ENCODE data around the gene HLCS.

DNA sequence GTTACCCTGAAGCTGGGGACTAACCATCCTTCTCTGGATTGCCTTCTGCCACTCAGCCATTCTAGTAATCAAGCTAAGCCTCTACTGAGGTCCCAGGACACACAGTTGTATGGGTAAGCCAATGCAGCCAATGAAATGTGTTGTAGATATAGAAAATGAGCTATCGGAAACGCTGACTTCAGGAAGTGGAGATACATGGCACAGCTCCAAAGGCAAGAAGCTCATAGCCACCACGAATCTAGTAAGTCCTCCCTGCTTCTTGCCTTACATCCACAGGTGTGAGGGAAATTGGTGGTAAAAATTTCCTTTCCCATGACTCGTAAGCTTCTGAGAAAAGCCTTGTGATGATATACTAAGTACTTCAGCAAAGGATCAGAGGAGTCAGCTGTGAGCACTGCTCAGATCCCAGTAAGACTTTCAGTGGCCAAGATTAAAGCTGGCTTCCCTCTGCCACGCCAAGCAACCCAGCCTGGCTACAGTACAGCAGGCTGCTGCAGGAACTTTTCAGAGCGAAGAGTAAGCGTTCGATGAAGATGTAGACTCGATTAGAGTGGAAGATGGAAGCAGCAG is 149.8 kb downstream of the HLCS start:
- TF ChIP-seq, protein P1, sequence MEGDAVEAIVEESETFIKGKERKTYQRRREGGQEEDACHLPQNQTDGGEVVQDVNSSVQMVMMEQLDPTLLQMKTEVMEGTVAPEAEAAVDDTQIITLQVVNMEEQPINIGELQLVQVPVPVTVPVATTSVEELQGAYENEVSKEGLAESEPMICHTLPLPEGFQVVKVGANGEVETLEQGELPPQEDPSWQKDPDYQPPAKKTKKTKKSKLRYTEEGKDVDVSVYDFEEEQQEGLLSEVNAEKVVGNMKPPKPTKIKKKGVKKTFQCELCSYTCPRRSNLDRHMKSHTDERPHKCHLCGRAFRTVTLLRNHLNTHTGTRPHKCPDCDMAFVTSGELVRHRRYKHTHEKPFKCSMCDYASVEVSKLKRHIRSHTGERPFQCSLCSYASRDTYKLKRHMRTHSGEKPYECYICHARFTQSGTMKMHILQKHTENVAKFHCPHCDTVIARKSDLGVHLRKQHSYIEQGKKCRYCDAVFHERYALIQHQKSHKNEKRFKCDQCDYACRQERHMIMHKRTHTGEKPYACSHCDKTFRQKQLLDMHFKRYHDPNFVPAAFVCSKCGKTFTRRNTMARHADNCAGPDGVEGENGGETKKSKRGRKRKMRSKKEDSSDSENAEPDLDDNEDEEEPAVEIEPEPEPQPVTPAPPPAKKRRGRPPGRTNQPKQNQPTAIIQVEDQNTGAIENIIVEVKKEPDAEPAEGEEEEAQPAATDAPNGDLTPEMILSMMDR (IDR thresholded peaks at IDR 0.05): no peak
- TF ChIP-seq POLR2A (IDR thresholded peaks at IDR 0.05): no peak
